ENCODE measurements around the gene UBE2M.
"Not testable (repeated sequence)": the region's sequence is repeated elsewhere in the genome, so short reads cannot be mapped to it uniquely, and the experiment has no call there.

The UBE2M gene
- 22.6 to 71.3 (median 41.4) reads per million in 17 experiments for total RNA-seq

- DNase-seq, result peak; percentile 25 to 73 (median 54)
Measured at GRCh38 chr19:58558066-58558622, at the start of gene UBE2M. UBE2M (minus strand) TSS chr19:58558611; CDS start chr19:58558381, 230 bp downstream.

GRCh38 chr19:58607213-58607612, 48.8 kb upstream of the UBE2M start:
- DNase-seq, result not testable (repeated sequence)

GRCh38 chr19:58606251-58606896, 48.0 kb upstream of the UBE2M start:
- not testable (repeated sequence) for DNase-seq

GRCh38 chr19:58586133-58586765, 27.8 kb upstream of the UBE2M start:
- DNase-seq, result no peak

GRCh38 chr19:58585442-58586132, 27.2 kb upstream of the UBE2M start:
- DNase-seq, result no peak

GRCh38 chr19:58584498-58585441, 26.4 kb upstream of the UBE2M start:
- DNase-seq, result no peak

- no peak for DNase-seq
Measured at GRCh38 chr19:58582985-58583384, 24.6 kb upstream of the UBE2M start.

GRCh38 chr19:58581227-58582141, 23.1 kb upstream of the UBE2M start:
- peak; percentile 92 to 95 (median 93) for DNase-seq

- DNase-seq, result no peak
Measured at GRCh38 chr19:58579473-58580142, 21.2 kb upstream of the UBE2M start.

- DNase-seq, result no peak
Measured at GRCh38 chr19:58578012-58578925, 19.9 kb upstream of the UBE2M start.

- DNase-seq, result not testable (repeated sequence)
Measured at GRCh38 chr19:58577581-58577980, 19.2 kb upstream of the UBE2M start.

- peak; percentile 95 to 97 (median 96) for DNase-seq
Measured at GRCh38 chr19:58575183-58576041, 17.0 kb upstream of the UBE2M start.

- no peak for DNase-seq
Measured at GRCh38 chr19:58573658-58574164, 15.3 kb upstream of the UBE2M start.

GRCh38 chr19:58572818-58573657, 14.6 kb upstream of the UBE2M start, which contains the start of gene MZF1:
MZF1 (minus strand) TSS chr19:58573335; CDS start chr19:58571389, 1,946 bp downstream.
- DNase-seq, result peak; percentile 100

GRCh38 chr19:58572026-58572817, 13.8 kb upstream of the UBE2M start:
- DNase-seq, result peak; percentile 63 to 79 (median 74)

- DNase-seq, result no peak
Measured at GRCh38 chr19:58571575-58571947, 13.2 kb upstream of the UBE2M start.
